GM19397 (cell line): ENCODE measurements around the gene ATAD3C.
"Not testable (repeated sequence)": the region's sequence is repeated elsewhere in the genome, so short reads cannot be mapped to it uniquely, and the experiment has no call there.

Source experiments
- ATAC-seq: cut with Tn5 transposase; IDR thresholded peaks from one replicate; pipeline ENCODE4 v1.9.1; 2021; ENCODE audit warnings: mild to moderate bottlenecking, moderate library complexity; ENCODE audit not compliant: unreplicated experiment

ATAD3C gene

DNA sequence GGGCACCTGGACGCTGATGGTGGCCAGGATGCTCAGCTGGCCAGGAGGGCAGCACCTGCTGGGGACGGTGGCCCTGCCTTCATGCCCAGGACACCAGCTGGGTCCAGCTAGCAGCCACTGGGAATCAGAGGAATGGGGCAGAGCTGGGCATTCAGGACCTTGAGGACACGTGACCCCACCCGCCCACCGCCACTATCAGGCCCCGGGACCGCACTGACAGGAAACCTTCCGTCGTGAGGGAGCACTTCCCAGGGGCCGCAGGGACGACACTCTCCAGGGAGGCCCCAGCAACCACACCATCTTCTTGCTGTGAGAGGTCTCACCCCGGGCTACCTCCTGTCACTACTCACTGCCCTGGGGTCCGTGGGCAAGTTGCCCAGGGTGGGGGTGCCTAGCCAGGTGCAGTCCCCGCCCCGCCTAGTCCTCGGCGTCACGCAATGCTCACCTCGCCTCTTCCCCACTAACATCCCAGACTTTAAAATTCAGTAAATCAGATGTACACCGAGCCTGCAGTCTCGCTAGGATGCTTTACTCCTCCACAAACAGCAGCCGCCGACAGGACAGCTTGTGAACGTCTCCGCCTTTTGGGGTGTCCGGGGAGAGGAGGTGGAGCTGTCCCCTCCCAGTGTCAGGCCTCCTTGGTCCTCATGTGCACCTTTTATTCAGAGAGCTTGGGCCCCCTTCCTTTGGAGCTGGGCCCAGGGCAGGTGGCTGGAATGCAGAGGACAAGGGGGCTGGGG is 9.1 kb upstream of the ATAD3C start:
- ATAC-seq = no peak

DNA sequence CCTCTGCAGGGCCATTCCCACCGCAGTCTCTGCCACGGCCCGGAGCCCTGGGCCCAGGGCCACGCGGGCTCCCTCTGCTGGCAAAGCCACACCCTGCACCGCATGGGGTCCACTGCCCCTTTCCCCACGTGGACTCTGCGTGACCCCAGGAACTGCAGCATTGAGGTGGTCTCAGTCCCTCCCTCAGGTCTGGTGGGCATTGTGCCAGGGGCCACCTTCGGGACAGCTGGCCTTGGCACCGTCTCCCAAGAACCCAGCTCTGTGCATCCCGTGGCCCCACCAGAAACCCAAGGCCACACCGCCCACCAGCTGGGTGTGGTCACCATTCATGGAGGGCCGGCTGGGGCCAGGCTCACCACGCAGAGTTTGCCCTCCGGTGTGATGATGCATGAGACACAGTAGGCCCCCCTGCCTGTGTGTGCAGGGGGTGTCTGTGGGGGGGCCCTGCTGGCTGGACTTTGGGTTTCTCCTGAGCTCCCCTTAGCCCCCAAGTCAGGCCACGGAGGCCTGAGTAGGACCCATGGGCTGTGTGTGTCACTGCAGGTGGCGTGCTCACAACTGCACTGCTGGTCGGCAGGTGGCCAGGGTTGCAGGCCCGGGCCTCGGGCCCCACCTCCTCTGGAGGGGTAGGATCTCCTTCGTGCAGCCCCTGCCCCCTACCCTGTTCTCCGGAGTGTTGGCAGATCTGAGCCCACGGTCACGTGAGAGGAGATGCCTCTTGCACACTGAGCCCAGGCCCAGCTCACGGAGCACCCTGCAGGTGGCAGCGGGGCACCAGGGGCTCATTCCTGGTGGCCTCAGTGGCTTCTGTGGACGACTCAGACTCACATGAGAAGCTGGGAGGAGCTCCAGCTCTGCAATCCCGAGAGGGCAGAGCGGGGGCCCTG is 8.2 kb upstream of the ATAD3C start:
- ATAC-seq = no peak

DNA sequence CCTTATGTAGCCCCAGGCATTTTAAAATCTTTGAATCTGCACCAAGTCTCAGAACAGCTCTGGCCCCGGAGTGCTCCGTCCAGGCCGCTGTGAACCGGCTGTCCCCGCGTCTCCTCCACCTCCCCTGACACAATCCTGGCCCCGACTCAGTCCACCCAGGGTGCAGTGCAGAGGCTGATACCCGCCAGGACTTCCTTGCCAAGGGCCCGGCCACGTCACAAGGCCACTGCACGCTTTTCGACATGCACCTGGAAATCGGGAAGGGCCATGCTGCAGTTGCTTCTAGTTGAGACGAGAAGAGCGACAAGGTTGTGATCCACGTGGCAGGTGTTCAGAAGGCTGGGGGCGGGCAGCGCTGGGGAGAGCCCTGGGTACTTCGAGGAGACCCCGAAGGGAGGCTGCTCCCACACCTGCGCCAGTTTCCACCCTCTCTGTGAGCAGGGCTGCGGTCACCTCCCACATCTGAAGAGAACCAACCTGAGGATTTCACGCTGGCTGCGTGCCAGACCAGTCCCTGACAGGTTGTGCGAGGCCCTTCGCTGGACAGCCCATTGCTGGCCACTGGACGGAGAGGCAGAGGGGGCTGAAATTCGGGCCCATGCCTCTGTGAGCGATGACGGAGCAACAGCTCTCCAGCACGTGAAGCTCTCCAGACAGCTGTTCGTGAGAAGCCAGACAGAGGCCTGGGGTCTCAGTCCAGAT is 7.3 kb upstream of the ATAD3C start:
- no peak for ATAC-seq

DNA sequence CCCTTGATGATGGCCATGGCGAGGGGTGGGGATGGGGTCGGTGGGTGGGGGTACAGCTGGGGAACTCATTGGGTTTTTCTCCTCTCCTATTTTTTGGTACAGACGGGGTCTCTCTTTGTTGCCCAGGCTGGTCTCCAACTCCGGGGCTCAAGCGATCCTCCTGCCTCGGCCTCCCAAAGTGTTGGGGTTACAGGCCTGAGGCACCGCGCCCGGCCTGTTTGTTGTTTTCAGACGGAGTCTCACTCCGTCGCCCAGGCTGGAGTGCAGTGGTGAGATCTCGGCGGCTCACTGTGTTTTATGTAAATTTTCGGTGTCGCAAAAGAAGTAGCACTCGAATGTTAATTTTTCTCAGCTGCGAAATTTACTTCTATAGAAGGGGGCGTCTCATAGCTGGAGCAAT is 2.9 kb upstream of the ATAD3C start:
- not testable (repeated sequence) for ATAC-seq

DNA sequence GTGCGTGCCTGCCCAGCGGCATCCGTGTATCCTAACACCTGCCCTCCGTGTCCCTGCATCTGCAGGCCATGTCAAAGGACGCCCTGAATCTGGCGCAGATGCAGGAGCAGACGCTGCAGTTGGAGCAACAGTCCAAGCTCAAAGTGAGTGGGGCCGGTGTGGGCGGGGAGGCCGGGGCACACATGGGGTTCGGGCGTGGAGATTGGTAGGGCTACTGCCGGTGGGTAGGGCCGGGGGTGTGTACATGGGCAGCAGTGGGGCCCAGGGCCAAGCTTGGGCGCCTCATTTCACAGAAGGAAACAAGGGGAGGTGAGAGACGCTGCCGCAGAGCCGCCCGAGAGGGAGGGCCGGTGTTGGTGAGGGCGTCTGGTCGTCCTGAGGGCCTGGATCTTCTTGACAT is 1.1 kb downstream of the ATAD3C start:
- not testable (repeated sequence) for ATAC-seq

DNA sequence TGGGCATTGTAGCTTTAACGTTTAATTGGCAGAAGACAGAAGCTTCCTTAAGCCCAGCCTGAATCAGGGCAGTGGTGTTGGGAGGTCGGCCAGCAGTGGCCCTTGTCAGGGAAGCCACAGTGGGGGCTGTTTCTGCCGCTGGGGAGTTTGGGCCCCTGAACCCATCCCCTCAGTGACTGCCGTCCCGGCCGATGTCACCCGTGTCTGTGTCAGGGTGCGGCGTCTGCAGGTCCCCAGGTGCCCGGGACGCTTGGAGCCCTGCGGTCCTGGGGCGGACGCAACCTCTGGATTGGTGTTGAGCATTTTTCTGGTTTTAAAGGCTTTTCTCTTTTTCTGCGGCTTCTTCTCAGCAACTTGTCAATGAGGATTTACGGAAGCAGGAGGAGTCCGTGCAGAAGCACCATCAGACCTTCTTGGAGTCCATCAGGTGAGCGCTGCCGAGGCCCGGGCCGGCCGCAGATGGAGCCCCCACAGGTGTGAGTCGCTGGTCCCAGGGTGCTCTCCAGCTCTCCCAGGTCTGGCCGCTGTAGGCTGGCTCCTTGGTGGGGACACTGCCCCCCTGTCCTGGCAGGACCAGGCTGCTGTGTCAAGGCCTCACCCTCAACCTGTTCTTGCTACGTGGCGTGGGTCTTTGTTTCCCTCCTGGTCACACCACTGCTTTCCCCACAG is 2.3 kb downstream of the ATAD3C start:
- no peak for ATAC-seq

DNA sequence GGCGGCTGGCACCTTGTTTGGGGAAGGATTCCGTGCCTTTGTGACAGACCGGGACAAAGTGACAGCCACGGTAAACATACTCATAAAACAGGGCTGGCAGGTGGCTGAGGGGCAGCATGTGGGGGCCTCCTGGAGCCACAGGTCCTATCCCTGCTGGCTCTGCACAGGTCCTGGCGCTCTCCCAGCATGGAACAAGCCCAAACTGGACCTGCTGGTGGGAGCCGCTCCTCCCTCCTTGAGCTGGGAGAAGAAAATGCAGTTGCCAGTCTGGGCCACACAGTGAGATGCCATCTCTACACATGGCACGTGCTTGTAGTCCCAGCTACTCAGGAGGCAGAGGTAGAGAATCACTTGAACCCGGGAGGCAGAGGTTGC is 2.9 kb downstream of the ATAD3C start:
- ATAC-seq = not testable (repeated sequence)

DNA sequence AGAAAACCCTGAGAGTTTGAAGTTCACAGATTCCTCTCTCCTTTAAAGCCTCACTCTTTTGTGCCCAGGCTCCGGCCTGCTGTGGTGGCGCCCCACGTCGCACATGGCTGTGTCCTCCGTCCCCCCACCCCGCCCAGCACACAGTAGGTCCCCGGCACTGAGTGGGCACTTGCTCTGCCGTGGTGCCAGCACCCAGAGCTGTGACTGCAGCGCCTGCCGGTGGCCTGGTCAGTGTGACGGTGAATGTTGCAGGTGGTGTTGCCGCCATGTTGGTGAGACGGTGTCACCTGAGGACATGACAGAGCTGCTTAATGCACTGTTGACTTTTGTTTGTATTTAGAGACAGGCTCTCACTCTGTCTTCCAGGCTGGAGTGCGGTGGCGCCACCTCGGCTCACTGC is 3.4 kb downstream of the ATAD3C start:
- no peak for ATAC-seq

DNA sequence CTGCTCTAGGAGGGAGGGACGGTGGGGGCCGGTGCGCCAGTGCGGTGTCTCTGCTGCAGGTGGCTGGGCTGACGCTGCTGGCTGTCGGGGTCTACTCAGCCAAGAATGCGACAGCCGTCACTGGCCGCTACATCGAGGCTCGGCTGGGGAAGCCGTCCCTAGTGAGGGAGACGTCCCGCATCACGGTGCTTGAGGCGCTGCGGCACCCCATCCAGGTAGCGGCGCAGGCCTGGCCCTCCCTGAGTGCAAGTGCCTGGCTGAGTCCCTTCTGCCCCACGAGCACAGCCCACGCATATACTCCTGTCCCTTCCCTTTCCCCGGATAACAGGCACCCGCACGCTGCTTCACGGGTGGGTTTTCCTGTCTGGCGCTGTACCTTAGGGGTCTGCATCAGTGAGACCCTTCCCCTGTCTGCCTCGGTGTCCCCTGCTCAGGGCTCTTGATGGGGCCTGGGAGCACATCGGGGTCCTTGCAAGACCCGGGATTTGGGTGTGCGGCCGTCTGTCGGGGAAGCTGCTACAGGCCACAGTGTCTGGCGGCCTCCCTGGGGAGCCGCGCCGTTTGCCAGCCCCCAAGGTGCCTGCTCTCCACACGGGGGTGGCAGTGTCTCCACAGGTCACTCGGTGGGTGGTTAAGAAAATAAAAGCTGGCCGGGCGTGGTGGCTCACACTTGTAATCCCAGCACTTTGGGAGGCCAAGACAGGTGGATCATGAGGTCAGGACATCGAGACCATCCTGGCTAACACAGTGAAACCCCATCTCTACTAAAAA is 5.0 kb downstream of the ATAD3C start:
- ATAC-seq = not testable (repeated sequence)

DNA sequence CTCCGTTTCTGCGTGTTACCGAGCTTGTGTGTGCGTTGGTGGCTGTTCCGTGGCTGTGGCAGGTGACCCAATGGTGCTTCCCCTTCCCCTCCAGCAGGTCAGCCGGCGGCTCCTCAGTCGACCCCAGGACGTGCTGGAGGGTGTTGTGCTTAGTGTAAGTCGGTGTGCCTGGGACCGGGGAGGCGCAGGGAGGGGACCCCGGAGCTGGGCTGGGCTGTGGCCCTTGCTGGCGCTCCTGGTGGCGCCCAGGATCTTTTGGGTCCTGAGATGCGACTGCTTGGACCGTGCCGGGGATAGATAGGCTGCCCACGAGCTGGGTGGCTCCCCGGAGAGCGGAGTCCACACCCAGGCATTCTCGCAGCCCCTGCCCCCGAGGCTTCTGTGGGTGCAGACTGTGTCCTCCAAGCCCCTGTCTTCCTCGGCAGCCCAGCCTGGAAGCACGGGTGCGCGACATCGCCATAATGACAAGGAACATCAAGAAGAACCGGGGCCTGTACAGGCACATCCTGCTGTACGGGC is 5.9 kb downstream of the ATAD3C start:
- ATAC-seq = no peak

DNA sequence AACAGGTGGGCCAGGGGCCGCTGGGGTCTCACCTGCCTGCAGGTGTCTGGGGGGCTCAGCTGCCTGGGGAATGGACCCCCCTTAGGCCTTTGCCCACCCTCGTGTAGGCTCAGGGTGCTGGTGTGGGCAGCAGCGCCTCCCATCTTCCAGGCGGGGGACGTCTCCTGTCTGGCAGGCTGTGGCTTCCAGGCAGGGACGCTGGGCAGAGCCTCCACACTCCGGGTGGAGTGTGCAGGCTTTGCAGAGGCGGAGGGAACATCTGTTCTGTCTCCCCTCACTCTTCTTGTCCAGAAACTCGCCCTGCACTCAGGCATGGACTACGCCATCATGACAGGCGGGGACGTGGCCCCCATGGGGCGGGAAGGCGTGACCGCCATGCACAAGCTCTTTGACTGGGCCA is 6.4 kb downstream of the ATAD3C start:
- not testable (repeated sequence) for ATAC-seq

DNA sequence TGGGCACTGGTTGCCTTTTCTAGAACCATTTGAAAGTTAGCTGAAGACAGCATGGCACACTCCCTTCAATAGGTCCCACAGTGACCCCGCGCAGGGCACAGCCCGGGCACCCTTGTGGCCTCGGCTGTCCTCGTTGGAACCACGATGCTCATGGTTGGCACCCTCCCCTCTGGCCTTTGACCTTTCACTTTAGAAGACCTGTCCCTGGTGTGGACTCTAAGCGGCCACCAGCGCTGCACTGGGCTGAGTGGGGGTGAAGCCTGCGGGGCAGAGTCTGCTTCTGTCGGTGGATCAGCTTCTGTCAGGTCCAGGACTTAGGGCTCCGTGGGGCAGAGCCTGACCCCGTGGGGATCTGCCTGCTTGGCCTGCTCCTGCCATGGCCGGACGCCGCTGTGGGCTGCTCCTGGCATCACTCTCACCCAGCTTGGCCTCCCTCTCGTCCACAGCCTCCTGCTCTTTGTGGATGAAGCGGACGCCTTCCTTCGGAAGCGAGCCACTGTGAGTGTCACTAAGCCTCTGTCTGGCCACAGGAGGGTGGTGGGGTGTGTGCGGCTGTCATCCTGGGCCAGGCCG is 7.3 kb downstream of the ATAD3C start:
- ATAC-seq = not testable (repeated sequence)

DNA sequence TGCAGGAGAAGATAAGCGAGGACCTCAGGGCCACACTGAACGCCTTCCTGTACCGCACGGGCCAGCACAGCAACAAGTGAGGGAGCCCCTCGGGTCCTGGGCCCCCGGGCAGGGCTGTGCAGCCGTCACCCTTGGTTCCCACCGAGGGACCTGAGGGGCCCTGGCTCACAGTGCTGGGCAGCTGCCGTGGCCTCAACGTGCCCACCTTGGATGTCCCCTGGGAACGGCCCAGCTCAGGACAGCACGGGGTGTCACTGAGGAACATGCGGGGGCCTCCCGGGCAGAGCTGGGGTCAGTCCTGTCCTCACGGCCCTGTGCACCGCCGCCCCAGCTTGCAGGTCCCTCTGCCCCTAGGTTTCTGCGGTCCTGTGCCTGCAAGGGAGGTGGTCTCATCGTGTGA is 9.7 kb downstream of the ATAD3C start:
- ATAC-seq = not testable (repeated sequence)

DNA sequence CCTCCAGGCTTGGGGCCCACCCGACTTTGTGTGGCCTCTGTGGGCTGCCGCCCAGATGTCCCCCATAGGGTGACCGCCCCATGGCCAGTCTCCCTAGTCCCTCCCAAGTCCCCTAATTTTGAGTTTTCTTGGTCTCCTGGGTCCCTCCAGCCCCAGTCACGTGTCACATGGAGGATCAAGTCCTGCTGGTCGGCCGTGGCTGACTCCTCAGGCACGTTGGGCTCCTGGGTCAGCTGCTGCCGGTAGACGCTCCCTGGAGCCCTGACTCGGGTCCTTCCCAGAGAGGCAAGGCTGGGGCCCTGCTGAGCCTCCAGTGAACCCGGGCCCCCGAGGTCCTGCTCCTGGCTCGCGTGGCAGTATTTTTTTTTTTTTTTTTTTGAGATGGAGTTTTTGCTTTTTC is 10.2 kb downstream of the ATAD3C start:
- ATAC-seq = not testable (repeated sequence)

DNA sequence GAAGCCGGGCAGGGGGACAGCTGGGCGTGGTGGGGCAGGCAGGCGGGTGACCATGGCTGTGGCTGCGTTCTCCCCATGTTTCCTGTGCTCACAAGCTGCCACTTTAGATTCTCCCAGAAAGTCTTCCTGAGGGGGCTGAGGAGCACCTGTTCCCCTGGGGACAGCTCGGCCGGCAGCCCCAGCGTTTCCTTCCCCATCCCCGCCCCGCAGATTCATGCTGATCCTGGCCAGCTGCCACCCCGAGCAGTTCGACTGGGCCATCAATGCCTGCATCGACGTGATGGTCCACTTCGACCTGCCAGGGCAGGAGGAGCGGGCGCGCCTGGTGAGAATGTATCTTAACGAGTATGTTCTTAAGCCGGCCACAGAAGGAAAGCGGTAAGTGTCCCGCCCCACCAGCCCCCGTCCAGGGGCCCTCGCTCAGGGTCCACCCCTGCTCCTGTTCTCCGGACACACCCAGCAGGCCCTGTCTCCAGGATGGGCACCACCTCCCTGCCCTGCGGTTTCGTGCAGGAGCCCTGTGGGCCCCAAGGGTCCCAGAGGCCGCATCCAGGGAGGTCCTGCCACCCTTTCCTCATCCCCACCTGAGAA is 11.1 kb downstream of the ATAD3C start:
- ATAC-seq = no peak

DNA sequence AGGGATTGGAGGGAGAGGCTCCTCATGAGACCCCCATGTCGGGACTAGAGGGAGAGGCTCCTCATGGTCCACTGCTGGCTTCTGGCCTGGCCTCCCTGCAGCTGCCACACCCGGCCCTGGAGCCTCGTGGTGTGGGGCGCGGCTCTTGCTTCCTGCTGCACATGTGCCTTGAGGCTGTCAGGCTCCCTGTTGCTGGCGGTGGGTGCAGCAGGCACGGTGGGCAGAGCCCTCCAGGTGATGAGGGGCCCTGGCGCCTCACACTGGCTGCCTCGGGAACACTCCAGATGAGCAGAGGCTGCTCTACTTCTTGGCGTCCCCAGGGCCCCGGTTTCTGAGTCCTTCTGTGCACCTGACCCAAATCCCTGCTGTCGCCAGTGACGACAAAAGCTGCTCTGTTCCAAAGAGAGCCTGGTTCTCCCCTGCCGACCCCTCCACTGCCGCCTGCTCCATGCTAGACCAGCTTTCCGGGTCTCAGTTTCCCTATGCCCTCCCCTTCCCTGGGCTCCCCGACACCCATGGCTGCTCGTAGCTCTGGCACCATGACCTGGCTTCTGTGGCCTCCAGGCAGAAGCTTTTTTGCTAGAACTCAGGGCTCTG is 12.3 kb downstream of the ATAD3C start:
- no peak for ATAC-seq

DNA sequence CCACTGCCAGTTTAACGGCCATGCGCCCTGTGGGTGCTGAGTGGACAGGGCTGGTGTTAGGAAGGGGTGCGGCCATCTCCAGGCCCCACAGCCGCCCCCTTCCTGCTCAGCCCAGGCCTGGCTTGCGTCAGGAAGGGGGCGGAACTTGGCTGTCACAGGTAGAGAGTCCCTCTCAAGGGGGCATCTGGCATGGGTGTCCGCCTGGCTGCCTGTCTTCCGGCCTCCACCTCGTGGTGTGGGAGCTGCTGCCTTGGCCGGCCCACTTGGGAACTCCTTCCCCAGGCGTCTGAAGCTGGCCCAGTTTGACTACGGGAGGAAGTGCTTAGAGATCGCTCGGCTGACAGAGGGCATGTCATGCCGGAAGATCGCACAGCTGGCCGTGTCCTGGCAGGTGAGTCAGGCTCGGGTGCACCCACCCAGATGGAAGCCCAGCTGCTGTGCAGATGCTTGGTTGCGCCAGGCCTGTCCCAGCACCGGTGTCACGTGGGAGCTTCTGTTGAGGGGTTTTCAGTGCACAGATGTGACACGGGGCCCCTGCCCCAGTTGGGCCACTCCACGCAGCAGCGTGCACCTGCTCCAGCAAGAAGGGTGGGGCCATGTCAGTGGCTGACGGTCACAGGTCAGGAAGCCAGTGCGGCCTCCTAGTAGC is 13.0 kb downstream of the ATAD3C start:
- no peak for ATAC-seq

DNA sequence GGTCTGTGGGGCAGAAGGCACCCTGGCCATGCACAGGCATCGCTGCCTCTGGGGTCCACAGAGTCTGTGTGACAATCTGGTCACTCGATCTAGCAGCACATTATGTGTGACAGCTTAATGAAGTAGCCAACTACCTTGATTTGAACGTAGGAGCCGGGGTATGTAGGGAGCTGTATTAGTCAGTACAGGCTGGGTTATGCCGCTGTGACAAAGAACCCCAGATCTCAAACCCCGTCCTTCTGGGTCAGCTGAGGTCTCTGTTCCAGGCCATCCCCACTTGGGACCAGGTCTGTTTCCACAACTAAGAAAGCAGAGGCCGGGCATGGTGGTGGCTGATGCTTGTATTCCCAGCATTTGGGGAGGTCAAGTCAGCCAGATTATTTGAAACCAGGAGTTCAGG is 13.8 kb downstream of the ATAD3C start:
- ATAC-seq = no peak
